HCT116 (cell line): ENCODE results near the gene ECE1. TPM values are rescaled to one million over a fixed set of nuclear protein-coding genes. Genes with fewer than 3 reads are reported as not detected.

ENCODE experiments used
- ATAC-seq: fragments of 200-7000 bp; cut with Tn5 transposase; 2 replicates; pipeline ENCODE4 v1.9.1; 2020; ENCODE audit warnings: mild to moderate bottlenecking, moderate library complexity
- BruUV-seq: library from RNA; stranded (reverse); fragments of 400-500 nt; replicated peaks from 2 replicates; lab custom pipeline; 2021; lab: Mats Ljungman, UMichigan
- CTCF ChIA-PET: fragments of 300-600 bp; sonication (Branson Sonifier 250); formaldehyde crosslinking; loops from one replicate; lab custom pipeline; 2021; ENCODE audit warnings: antibody characterized with exemption; lab: Charles Lee
- POLR2A ChIA-PET: fragments of 300-600, 350-600 bp; sonication (Branson Sonifier 250); formaldehyde crosslinking; loops from one replicate; lab custom pipeline; 2021; ENCODE audit warnings: antibody characterized with exemption; lab: Charles Lee
- RAD21 ChIA-PET, 2 experiments: fragments of 300-600 bp; sonication (Branson Sonifier 250); formaldehyde crosslinking; loops; one replicate each; lab custom pipeline; 2023; ENCODE audit warnings: low total read pairs in 2 of 2; ENCODE audit not compliant: uncharacterized antibody in 2 of 2, unreplicated experiment in 2 of 2, low non-redundant PET in 1 of 2; lab: Charles Lee
- DNase-seq: peaks from one replicate; pipeline ENCODE4 v3.0.0-alpha.2; 2010; ENCODE audit warnings: low read depth, low spot score
- H2AFZ ChIP-seq: fragments of 200-600 bp; shearing (Covaris generic), sonication (generic); 2 replicates; pipeline ENCODE4 v1.6.1; 2017; ENCODE audit warnings: low read depth, mixed run types, mixed read lengths, antibody characterized with exemption, low read length; ENCODE audit not compliant: poor library complexity, severe bottlenecking
- H3K27ac ChIP-seq: 2 replicates; pipeline ENCODE4 v1.5.1; 2012; ENCODE audit warnings: low read depth, low read length
- H3K27me3 ChIP-seq: fragments of 200-600 bp; sonication (generic); 2 replicates; pipeline ENCODE4 v1.6.1; 2016; ENCODE audit warnings: mixed run types, low read length, mixed read lengths; ENCODE audit not compliant: insufficient read depth
- H3K36me3 ChIP-seq, 2 experiments: fragments of 200-500 bp in 1 of 2; fragments of 200-600 bp in 1 of 2; sonication (Bioruptor generic) in 1 of 2; sonication (generic) in 1 of 2; 2 replicates each; pipeline versions ENCODE4 v1.5.1 to v1.6.1; 2014 to 2016; ENCODE audit warnings: low read length in 2 of 2, inconsistent platforms in 1 of 2, mixed read lengths in 1 of 2, mixed run types in 1 of 2; ENCODE audit not compliant: insufficient read depth in 2 of 2, control insufficient read depth in 1 of 2
- H3K4me1 ChIP-seq, 2 experiments: fragments of 200-600 bp in 1 of 2; sonication (generic) in 1 of 2; 2 replicates each; pipeline versions ENCODE4 v1.5.1 to v1.6.1; 2012 to 2017; ENCODE audit warnings: low read length in 2 of 2, inconsistent platforms in 1 of 2, mild to moderate bottlenecking in 1 of 2, mixed read lengths in 1 of 2, mixed run types in 1 of 2, moderate library complexity in 1 of 2; ENCODE audit not compliant: insufficient read depth in 2 of 2, control insufficient read depth in 1 of 2
- H3K4me2 ChIP-seq: fragments of 200-600 bp; sonication (generic); 2 replicates; pipeline ENCODE4 v1.6.1; 2017; ENCODE audit warnings: mixed run types, low read length, mixed read lengths
- H3K4me3 ChIP-seq, 2 experiments: fragments of 200-600 bp in 1 of 2; sonication (generic) in 1 of 2; replicated peaks in 1 of 2; 2 replicates each; pipeline ENCODE4 v1.5.1; 2011 to 2016; ENCODE audit warnings: low read length in 2 of 2, control low read depth in 1 of 2, low read depth in 1 of 2, mild to moderate bottlenecking in 1 of 2, mixed read lengths in 1 of 2, mixed run types in 1 of 2
- H3K79me2 ChIP-seq: fragments of 200-600 bp; sonication (generic); 2 replicates; pipeline ENCODE4 v1.6.1; 2017; ENCODE audit warnings: mild to moderate bottlenecking, mixed run types, low read length, moderate library complexity, mixed read lengths; ENCODE audit not compliant: insufficient read depth
- H3K9ac ChIP-seq: fragments of 200-600 bp; sonication (generic); 2 replicates; pipeline ENCODE4 v1.6.1; 2016; ENCODE audit warnings: low read length, mixed read lengths
- H3K9me2 ChIP-seq: fragments of 200-600 bp; sonication (generic), shearing (Covaris generic); 2 replicates; pipeline ENCODE4 v1.6.1; 2017; ENCODE audit warnings: mixed run types, mild to moderate bottlenecking, moderate library complexity; ENCODE audit not compliant: insufficient read depth
- H3K9me3 ChIP-seq, 2 experiments: fragments of 200-500 bp in 1 of 2; fragments of 200-600 bp in 1 of 2; sonication (Bioruptor generic) in 1 of 2; sonication (generic) in 1 of 2; 2 replicates each; pipeline ENCODE4 v1.6.1; 2014 to 2017; ENCODE audit warnings: low read length in 2 of 2, mixed read lengths in 2 of 2, inconsistent platforms in 1 of 2, low read depth in 1 of 2, mild to moderate bottlenecking in 1 of 2, mixed run types in 1 of 2, moderate library complexity in 1 of 2; ENCODE audit not compliant: control insufficient read depth in 1 of 2, insufficient read depth in 1 of 2
- H4K20me1 ChIP-seq: fragments of 200-600 bp; sonication (generic), shearing (Covaris generic); 2 replicates; pipeline ENCODE4 v1.6.1; 2017; ENCODE audit warnings: mixed run types, mild to moderate bottlenecking, moderate library complexity; ENCODE audit not compliant: insufficient read depth
- EGR1 ChIP-seq: IDR thresholded peaks from 2 replicates; pipeline ENCODE4 v1.6.1; 2012; ENCODE audit warnings: low read depth
- JUND ChIP-seq: IDR thresholded peaks from 2 replicates; pipeline ENCODE4 v1.6.1; 2012
- POLR2A ChIP-seq: IDR thresholded peaks from 2 replicates; pipeline ENCODE4 v1.7.0; 2011; ENCODE audit warnings: borderline replicate concordance; ENCODE audit not compliant: insufficient read depth, insufficient read length; ENCODE audit errors: extremely low read depth
- POLR2AphosphoS5 ChIP-seq: IDR thresholded peaks from 2 replicates; pipeline ENCODE4 v1.6.1; 2011; ENCODE audit warnings: mild to moderate bottlenecking, low read depth, low read length, moderate library complexity
- SIN3A ChIP-seq: IDR thresholded peaks from 2 replicates; pipeline ENCODE4 v1.6.1; 2012; ENCODE audit warnings: low read depth
- TCF7L2 ChIP-seq: IDR thresholded peaks from 2 replicates; pipeline ENCODE4 v1.7.0; 2011; ENCODE audit warnings: borderline replicate concordance, inconsistent platforms; ENCODE audit not compliant: insufficient read depth, insufficient read length; ENCODE audit errors: extremely low read depth
- ZFX ChIP-seq: fragments of 450-650 bp; IDR thresholded peaks from 2 replicates; pipeline ENCODE4 v1.6.1; 2017
- intact Hi-C: fragments of 100-400 bp; cut with micrococcal nuclease; formaldehyde crosslinking; loops from 2 replicates; pipeline ENCODE4 v1.10.0; 2022
- total RNA-seq: library from RNA; stranded (reverse); gene quantifications from one replicate; pipeline ENCODE4 v1.2.1, GENCODE V29; 2021; ENCODE audit not compliant: unreplicated experiment
- TF ChIP-seq, protein P1 (sequence below): IDR thresholded peaks from 2 replicates; pipeline ENCODE4 v1.6.1; 2012
- TF ChIP-seq, protein P2 (sequence below): IDR thresholded peaks from 2 replicates; pipeline ENCODE4 v1.6.1; 2012; ENCODE audit warnings: low read depth
- TF ChIP-seq, protein P3 (sequence below), 3 experiments: fragments of 200-600 bp in 1 of 3; sonication (generic) in 1 of 3; IDR thresholded peaks in 2 of 3; conservative IDR thresholded peaks in 1 of 3; 2 replicates each; pipeline ENCODE4 v1.5.1; 2012 to 2017; ENCODE audit warnings: low read depth in 2 of 3, low read length in 2 of 3, antibody characterized with exemption in 1 of 3, borderline replicate concordance in 1 of 3, control low read depth in 1 of 3, mild to moderate bottlenecking in 1 of 3, mixed read lengths in 1 of 3, mixed run types in 1 of 3, moderate library complexity in 1 of 3; ENCODE audit not compliant: insufficient read depth in 1 of 3

Gene ECE1
- total RNA-seq, 1 experiment from 2014 or later = 66.8 TPM

DNA sequence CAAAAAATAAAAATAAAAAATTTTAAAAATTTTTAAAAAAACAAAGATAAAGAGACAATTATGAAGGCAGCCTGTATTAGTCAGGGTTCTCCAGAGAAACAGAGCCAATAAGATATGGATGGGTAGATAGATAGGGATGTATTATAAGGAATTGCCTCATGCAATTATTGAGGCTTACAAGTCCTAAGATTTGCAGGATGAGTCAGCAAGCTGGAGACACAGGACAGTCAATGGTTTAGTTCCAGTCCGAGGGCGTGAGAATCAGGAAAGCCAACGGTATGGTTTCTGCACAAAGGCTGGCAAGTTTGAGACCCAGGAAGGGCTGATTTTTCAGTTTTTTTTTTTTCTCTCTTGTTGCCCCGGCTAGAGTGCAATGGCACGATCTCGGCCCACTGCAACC is 89.5 kb downstream of the ECE1 start:
- Histone ChIP-seq H3K4me2 (no peak overlapping the region), H3K27me3 (no peaks in the 10 kb centered on the region), H3K27ac (no peak overlapping the region), H3K4me1 (no peaks in the 10 kb centered on the region), H3K79me2 (no peaks in the 10 kb centered on the region), H3K9me2 (no peaks in the 10 kb centered on the region), H3K9me3 (no peaks in the 10 kb centered on the region), H3K9ac (no peak overlapping the region), H3K36me3 (no peaks in the 10 kb centered on the region), H2AFZ (no peak overlapping the region), H3K4me3 (no peak overlapping the region), H4K20me1 (no peaks in the 10 kb centered on the region)
- BruUV-seq = no TSS peak
- TF ChIP-seq SIN3A = no peak
- no peak for TF ChIP-seq POLR2A
- TF ChIP-seq, protein P1, sequence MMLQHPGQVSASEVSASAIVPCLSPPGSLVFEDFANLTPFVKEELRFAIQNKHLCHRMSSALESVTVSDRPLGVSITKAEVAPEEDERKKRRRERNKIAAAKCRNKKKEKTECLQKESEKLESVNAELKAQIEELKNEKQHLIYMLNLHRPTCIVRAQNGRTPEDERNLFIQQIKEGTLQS = no peak
- no peak for TF ChIP-seq JUND
- TF ChIP-seq, protein P2, sequence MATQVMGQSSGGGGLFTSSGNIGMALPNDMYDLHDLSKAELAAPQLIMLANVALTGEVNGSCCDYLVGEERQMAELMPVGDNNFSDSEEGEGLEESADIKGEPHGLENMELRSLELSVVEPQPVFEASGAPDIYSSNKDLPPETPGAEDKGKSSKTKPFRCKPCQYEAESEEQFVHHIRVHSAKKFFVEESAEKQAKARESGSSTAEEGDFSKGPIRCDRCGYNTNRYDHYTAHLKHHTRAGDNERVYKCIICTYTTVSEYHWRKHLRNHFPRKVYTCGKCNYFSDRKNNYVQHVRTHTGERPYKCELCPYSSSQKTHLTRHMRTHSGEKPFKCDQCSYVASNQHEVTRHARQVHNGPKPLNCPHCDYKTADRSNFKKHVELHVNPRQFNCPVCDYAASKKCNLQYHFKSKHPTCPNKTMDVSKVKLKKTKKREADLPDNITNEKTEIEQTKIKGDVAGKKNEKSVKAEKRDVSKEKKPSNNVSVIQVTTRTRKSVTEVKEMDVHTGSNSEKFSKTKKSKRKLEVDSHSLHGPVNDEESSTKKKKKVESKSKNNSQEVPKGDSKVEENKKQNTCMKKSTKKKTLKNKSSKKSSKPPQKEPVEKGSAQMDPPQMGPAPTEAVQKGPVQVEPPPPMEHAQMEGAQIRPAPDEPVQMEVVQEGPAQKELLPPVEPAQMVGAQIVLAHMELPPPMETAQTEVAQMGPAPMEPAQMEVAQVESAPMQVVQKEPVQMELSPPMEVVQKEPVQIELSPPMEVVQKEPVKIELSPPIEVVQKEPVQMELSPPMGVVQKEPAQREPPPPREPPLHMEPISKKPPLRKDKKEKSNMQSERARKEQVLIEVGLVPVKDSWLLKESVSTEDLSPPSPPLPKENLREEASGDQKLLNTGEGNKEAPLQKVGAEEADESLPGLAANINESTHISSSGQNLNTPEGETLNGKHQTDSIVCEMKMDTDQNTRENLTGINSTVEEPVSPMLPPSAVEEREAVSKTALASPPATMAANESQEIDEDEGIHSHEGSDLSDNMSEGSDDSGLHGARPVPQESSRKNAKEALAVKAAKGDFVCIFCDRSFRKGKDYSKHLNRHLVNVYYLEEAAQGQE = no peak
- TF ChIP-seq EGR1 = no peak
- no peak for TF ChIP-seq ZFX
- no peak for TF ChIP-seq TCF7L2
- no peak for TF ChIP-seq POLR2AphosphoS5
- TF ChIP-seq, protein P3, sequence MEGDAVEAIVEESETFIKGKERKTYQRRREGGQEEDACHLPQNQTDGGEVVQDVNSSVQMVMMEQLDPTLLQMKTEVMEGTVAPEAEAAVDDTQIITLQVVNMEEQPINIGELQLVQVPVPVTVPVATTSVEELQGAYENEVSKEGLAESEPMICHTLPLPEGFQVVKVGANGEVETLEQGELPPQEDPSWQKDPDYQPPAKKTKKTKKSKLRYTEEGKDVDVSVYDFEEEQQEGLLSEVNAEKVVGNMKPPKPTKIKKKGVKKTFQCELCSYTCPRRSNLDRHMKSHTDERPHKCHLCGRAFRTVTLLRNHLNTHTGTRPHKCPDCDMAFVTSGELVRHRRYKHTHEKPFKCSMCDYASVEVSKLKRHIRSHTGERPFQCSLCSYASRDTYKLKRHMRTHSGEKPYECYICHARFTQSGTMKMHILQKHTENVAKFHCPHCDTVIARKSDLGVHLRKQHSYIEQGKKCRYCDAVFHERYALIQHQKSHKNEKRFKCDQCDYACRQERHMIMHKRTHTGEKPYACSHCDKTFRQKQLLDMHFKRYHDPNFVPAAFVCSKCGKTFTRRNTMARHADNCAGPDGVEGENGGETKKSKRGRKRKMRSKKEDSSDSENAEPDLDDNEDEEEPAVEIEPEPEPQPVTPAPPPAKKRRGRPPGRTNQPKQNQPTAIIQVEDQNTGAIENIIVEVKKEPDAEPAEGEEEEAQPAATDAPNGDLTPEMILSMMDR (IDR thresholded peaks at IDR 0.05 in 2 of 3, conservative IDR thresholded peaks at IDR 0.05 in 1 of 3; ENCODE audit: borderline replicate concordance in 1 of 3, insufficient read depth in 1 of 3, low read depth in 2 of 3, low read length in 2 of 3) = no peak
- ChIA-PET RAD21 (interaction anchor here in 1 of 2 experiments (0.8 kb wide), 1 partner anchor 504 kb away, joined by 3 read pairs; no protein-coding TSS in a partner anchor), CTCF (no interaction called here), POLR2A (no interaction called here)
- intact Hi-C loops = no loop called here
- DNase-seq (no peak), ATAC-seq (no peak)
